NCI-H1436 treated with DMSO at 0.1 percent for 48 hours (cell line): ENCODE results near the gene BCOR.

Source experiments
- DNase-seq: peaks from one replicate; lab custom pipeline; 2025; lab: John Stamatoyannopoulos, UW

BCOR gene

GRCh38 chrX:40084471-40085101 is 13.2 kb downstream of the BCOR start:
- DNase-seq, result no peak

DNA sequence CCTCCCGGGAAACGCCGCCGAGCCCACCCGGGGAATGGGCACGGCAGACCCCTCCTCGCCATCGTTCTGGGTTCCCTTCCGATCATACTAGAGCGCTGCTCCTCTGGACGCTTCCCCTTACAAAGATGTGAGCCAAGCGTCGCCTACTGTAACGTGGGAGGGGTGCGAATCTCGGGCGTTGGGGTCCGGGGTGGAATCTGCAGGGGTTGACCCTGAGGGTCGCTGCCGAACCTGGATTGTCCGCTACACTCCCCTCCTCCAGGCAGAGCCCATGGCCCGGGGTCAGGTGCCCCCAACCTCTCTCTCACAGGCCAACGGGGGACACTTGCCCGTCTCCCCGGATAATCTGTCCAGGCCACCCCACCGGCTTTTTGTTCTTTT is 13.8 kb downstream of the BCOR start:
- DNase-seq, result no peak

DNA sequence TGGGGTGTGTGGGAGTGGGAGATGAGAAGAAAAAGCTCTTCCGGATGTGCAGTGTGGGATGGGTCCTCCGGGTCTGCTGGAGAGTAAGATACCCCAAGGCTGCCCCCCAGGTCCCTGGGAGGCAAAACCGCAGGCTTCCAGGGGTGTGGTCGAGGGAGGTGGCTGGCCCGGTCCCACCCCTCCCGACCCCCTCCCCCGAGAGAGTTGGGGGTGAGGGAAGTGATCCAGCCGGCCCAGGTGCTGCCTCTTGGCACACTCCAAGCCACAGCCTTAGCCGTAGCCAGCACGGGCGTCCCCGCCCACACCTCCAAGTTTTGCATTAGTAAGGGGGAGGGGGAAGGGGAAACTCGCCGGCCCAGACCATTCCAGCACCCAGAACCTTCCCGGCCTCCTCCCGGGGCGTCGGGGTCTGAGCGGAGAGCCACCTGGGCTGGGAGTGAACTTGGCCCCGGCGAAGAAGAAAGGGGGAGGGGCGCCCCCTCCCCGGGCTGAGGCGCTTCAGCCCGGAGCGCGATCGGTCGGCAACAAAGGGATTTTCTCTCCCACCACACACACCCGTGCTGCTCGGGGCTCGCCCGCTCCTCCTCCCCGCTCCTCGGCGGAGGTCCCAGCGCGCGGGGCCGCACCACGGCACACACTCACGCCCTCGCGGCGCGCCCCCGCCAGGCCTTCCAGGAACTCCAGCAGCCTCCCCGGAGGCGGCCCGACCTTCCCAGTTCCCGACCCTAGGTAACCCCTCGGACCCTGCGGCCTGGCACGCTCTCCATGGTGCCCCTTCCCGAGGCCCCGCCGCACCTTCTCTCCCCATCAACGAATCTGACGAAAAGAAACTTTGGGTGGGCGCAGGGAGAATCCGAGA is 14.4 kb downstream of the BCOR start:
- no peak for DNase-seq

DNA sequence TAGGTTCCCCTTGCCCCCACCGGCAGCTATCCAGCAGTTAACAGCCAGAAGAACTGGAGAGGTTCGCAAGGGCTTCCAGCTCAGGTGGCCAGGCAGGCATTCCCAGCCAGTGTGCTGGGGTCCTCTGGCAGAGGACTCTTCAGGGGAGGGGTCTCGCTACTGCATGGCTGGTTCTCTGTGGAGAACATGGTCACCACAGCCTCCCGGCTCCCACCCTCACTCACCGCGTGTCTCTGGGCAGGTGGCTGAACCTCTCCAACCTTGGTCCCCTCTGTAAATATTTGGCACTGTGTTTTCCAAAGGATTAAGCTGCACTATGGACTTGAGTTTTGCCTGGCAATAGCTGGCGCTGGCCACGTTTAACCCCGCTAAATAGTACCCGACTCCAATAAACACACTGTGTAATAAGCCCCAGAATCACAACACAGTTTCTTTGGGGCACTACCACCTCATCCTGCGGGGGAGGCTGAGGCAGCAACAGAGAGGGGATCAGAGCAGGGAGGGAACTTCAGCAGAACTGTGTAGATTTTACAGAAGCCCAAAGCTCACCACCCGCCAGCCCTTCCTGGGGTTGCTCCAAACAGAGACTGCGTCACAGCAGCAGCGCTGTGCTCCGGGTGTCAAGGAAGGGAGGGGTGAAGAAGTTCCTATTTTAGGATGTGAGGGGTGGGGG is 15.2 kb downstream of the BCOR start:
- DNase-seq, result no peak

- DNase-seq, result no peak
These were observed 16.1 kb downstream of the BCOR start for GRCh38 chrX:40081679-40082068.

DNA sequence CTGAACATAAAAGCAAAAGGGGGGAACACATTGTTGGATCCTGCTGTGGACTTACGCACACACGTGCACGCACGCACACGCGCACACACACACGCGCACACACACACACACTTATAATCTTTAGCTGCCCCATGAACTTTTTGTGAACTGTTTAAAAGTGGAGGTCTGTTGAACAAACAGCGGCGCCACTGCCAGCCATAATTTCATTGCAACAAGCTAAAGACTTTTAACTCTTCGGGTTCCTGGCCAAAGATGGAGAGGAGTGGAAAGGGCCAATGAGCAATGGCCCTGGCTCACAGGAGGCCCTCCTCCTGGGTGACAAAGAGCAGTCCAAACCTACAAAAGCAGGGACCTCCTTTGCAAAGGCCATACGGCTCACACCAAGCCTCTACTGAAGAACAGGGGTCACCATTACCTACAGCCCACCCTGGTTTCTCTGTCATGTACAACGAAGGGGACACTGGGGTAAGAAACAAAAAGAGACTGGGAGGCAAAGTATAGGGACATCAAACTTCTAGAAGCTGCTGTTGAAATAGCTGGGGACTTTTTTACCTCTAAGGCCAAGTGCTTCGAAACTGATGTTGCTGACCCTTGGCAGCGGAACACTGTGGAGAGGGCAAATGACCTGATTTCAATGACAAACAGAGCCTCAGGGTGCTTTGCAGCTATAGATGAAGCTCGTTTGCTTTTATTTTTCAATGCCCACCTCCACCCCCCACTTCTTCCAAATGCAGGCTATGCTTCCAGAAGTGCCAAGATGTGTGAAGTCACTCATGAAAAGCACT is 16.7 kb downstream of the BCOR start:
- no peak for DNase-seq

DNA sequence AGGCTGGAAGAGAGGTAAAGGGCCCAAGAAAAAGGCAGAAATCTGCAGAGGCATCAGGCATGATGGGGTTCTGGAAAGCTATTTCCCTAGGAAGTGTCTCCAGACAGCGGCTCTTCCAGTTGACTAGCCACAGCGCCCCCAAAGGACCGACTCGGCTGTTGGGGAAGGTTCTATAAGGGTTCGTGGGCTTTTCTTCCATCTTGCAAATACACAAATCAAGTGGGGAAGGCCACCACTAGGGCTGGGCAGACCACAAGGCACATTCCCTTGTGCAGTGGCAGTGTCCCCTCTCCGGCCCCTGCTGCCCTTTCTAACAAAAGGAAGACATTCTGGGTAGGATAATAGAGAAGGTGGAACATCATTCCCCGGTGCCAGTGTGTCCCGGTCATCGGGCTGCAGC is 18.2 kb downstream of the BCOR start:
- DNase-seq, result no peak

GRCh38 chrX:40078489-40079227 is 19.1 kb downstream of the BCOR start:
- no peak for DNase-seq

DNA sequence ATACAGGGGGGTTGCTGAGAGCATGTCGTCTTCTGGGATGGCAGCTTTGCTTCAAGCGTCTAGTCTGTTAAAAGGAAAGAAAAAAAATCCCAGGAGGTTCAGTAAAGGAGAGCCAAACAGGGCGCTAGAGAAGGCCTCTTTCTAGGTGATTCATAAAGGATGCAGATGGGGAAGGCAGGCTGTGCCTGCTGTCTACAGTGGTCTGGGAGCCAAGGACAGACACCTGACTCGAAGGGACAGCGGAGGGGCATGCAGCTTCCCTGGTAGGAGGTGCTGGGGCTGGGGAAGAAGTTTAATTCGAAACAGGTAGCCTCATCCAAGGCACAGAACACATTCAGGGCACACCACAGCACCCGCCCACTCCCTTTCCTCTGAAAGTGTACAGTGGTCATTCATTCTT is 19.9 kb downstream of the BCOR start:
- DNase-seq, result no peak

GRCh38 chrX:40076750-40077575 is 20.8 kb downstream of the BCOR start:
- no peak for DNase-seq

DNA sequence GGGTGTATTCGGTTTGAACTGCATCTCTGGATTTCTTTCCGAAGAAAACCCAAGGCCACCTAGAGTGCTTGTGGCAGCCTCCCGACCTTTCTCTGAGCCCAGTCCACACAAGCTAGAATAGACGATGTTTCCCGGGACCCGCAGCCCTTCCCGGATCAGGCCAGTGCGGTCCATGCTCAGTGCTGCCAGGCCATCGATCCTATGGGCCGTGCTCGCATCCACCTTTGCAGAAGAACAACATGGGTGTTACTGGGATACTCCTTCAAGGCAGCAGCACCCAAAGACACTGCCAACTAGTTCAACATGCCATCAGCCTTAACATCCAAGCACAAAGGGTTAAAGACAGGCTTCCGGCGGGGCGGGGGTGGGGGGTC is 22.8 kb downstream of the BCOR start:
- DNase-seq, result no peak

DNA sequence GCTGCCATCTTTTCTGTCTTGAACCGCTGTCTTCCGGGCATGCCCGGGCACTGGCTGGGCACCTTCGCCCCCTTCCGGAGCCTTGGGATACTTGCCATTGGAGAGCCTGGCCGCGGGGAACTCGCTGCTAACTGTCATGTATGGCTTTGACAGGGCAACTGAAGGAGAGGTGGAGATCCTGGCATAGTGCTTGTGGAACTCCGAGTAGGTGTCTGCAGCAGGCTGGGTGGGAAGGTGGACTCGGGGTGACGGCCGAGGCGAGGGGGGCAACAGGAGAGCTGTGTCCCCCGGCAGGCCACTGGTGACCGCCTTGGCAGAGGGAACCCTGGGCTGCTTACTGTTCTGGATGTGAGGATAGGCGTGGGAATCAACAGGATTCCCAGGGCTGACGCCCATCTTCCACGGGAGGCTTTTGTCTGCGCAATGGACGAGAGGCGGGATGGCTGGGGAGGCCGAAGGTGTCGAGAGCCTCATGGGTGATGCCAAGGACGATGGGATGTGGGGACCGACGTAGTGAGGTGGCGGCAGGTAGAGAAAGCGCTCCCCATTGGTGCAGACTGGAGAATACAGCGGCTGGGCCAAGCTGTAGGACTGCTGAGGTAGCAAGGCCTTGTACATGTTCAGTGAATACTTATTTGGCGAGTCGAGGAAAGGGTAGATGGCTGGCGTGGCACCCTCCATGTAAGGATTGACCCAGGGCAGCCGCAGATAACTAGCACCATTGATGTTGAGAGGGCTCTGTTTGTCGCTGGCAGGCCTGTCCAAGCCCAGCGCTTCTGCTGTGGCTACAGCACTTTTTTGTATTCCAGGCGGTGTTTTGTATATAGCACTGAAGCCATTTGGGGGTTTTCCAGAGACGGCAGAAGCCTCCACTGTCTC is 23.4 kb downstream of the BCOR start:
- no peak for DNase-seq

DNA sequence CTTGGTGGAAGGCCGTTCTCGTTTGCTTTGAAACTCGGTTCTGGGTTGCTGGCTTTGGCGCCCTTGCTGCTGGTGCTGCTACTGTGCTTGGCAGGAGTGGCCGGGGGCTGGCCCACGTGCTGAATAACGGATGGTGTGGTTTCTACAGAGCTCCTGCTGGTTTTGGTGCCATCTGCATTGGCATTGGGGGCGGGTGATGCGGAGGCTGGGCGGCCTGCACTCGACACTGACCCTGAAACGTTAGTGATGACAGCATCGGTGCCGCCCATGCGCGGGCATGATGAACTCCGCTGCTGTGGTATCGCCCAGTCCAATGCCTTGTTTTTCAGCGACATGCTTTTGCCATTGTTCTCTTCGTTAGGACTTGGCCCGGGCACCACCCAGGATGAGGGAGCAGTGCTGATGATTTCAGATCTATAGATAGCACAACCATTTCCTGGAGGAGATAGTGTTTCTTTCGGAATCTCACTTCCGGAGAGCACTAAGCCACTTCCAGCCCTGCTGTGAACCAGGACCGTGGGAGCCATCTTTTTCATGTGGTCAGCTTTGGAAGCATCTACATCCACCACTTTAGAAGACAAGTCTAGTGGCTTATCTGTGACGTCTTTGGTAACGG is 24.2 kb downstream of the BCOR start:
- no peak for DNase-seq

DNA sequence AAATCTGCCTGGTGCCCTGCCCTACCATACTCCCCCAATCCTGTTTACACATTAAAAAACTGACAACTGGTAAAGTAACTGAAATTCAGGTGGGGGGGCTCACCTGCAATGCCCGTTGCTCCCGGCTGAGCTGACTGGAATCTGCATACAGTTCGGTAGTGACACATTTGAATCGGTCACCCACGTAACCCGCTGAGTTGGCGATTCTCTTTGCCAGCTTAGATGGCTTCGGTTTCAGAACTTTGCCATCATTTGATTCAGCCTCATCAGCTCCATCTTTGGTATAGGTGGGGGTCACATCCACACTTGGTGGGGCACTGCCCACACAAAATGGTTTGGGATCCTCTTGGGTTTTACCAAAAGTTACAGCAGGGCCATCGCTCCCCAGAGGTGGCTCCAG is 25.5 kb downstream of the BCOR start:
- no peak for DNase-seq

DNA sequence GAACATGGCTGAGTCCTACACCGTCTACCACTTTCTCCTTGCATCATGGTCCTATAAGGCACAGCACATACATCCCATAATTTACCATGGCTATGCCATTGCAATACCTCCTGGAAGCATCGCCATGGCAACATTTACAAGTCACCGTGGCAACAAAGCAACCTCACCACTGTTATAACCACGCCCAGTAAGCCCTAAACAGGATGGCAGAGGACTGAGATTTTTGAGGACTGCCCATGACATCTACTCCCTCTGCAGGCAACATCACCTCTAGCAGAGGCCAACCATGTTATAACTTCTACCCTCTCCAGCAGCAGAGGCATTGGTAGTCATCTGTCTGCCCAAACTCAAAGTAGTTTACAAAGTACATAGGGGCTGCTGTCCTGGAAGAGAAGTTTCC is 29.7 kb downstream of the BCOR start:
- DNase-seq, result no peak

DNA sequence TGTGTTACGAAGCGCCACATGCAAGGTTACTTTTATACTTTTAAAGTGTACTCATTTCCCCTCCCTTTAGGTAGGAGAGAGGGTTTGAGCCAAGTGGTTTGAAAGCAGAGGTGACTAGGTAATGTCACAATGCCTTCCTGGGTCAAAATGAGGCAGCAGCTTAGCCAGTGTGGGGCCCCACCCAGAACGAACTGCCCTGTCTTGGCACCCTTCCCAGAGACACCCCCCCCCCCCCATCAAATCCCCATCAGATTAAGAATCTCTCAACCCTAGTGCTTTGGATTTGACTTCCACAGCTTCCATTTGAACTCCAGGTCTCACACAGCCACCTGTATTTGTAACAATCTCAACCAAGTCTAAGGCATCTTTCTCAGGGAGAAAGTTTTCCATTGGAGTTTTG is 31.1 kb downstream of the BCOR start:
- DNase-seq, result no peak

- no peak for DNase-seq
These were observed 32.3 kb downstream of the BCOR start for GRCh38 chrX:40065296-40066046.

DNA sequence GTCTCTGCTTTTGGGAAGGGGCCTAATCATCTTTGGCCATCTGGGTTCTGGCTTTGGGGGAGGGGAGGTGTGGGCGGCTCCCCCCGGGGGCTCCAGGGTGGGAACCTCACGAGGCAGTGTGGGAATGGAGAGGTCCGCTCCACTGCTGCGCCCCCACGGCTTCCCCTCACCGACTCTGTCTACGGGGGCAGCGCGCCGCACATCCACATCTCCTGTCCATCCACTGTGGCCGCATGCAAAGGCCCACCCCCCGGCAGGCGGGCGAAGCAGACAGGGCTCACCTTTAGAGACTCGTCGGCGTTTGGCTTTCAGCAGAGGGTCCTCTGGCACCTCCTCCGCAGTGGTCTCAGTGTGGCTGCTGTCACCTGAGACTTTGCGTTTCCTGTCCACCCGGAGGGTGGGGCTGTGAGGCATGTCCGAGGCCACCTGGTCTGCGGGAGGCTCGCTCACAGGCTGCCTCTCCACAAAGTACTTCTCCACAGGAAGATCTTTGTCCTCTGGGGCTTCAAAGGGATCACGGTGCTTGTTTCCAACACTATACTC is 33.6 kb downstream of the BCOR start:
- DNase-seq, result no peak
